SU-DHL-6 (cell line): Measurements from ENCODE around the gene PRR35.

Experiments
- CTCF ChIP-seq: fragments of 200-600 bp; sonication (generic); IDR thresholded peaks from one replicate; pipeline ENCODE4 v1.5.1; 2017; ENCODE audit warnings: antibody characterized with exemption, mild to moderate bottlenecking, low read length, moderate library complexity; ENCODE audit not compliant: insufficient read depth, poor library complexity, severe bottlenecking
- EZH2phosphoT487 ChIP-seq: fragments of 200-600 bp; sonication (generic), shearing (Covaris generic); conservative IDR thresholded peaks from 2 replicates; pipeline ENCODE4 v1.6.1; 2018; ENCODE audit warnings: mild to moderate bottlenecking, antibody characterized with exemption, low read length, moderate library complexity, mixed read lengths

- TF ChIP-seq CTCF (no peak), EZH2phosphoT487 (no peak)
Observed at GRCh38 chr16:528111-529011, 31.8 kb upstream of the PRR35 start.
